Measurements from ENCODE around the gene NTN3. TPM values are rescaled to one million over a fixed set of nuclear protein-coding genes. Genes with fewer than 3 reads are reported as not detected.

NTN3 gene
- total and polyA plus RNA-seq, 2 of the 4 experiments (the other 2 are of a cell fraction), result 0.18 to 0.38 TPM

- no peak overlapping the region for H3K4ac ChIP-seq (ENCODE audit: low read depth, low read length)
- 98% methylated on average over 9 of the region's 29 CpGs; no CpG with 5 or more reads in 1 of the 2 experiments for WGBS, 2 experiments (ENCODE audit: extremely low coverage in 2 of 2, insufficient read length in 1 of 2)
- POLR2A ChIA-PET (ENCODE audit: unreplicated experiment), result no interaction called here
- no peak overlapping the region for H3K9ac ChIP-seq (ENCODE audit: low read depth, low read length)
- no peaks in the 10 kb centered on the region for H3K27me3 ChIP-seq (ENCODE audit: control insufficient read depth, insufficient read depth, low read length)
- H2BK15ac ChIP-seq (ENCODE audit: low read depth, low read length), result no peak overlapping the region
- no peak overlapping the region for H2AK5ac ChIP-seq (ENCODE audit: low read depth, low read length)
- H4K91ac ChIP-seq (ENCODE audit: insufficient read depth, low read depth, low read length), result no peak overlapping the region
- no peaks in the 10 kb centered on the region for H3K9me1 ChIP-seq (ENCODE audit: insufficient read depth, low read length)
- TF ChIP-seq MAZ (IDR thresholded peaks at IDR 0.05; ENCODE audit: borderline replicate concordance, low read depth, low read length) (no peak), NFE2L2 (IDR thresholded peaks at IDR 0.05; ENCODE audit: low read depth, low read length) (no peak), CTCF (conservative IDR thresholded peaks at IDR 0.05; ENCODE audit: low read depth, low read length) (no peak), MXI1 (IDR thresholded peaks at IDR 0.05; ENCODE audit: borderline replicate concordance, low read depth, low read length) (no peak), RAD21 (IDR thresholded peaks at IDR 0.05; ENCODE audit: low read length) (no peak), POLR2A (IDR thresholded peaks at IDR 0.05; ENCODE audit: low read depth, low read length) (no peak), RFX5 (IDR thresholded peaks at IDR 0.05; ENCODE audit: low read depth, low read length) (no peak), USF2 (IDR thresholded peaks at IDR 0.05; ENCODE audit: low read depth, low read length) (no peak), SMC3 (IDR thresholded peaks at IDR 0.05; ENCODE audit: low read depth, low read length) (no peak), MAFK (IDR thresholded peaks at IDR 0.05; ENCODE audit: low read depth, low read length) (no peak), RCOR1 (IDR thresholded peaks at IDR 0.05; ENCODE audit: insufficient replicate concordance, low read length) (no peak), ELK1 (IDR thresholded peaks at IDR 0.05; ENCODE audit: borderline replicate concordance, low read depth, low read length) (no peak), CEBPB (IDR thresholded peaks at IDR 0.05; ENCODE audit: low read depth, low read length) (no peak), FOS (IDR thresholded peaks at IDR 0.05; ENCODE audit: low read depth, low read length) (no peak), CHD1 (IDR thresholded peaks at IDR 0.05; ENCODE audit: low read depth, low read length) (no peak), BHLHE40 (IDR thresholded peaks at IDR 0.05; ENCODE audit: low read depth, low read length) (no peak)
- in situ Hi-C loops (cut with MboI; ENCODE audit: low sequenced_read_pairs), result loop anchor here (5.0 to 10.0 kb wide), 2 partner anchors 158 to 245 kb away; partner anchors contain the start of genes ABCA3 and ECI1
- no peak overlapping the region for H3K4me3 ChIP-seq (ENCODE audit: insufficient read depth, low read depth, low read length)
- H4K8ac ChIP-seq (ENCODE audit: low read depth in 2 of 2, low read length in 2 of 2), result no peak overlapping the region
- H3K14ac ChIP-seq (replicated peaks; ENCODE audit: low read depth, low read length), result no peak overlapping the region
- no peak overlapping the region for H3K56ac ChIP-seq (ENCODE audit: extremely low read depth, insufficient read depth, low read length)
- H2BK5ac ChIP-seq (ENCODE audit: low read depth, low read length, poor library complexity, severe bottlenecking), result no peak overlapping the region
- ATAC-seq (ENCODE audit: low read depth) (no peak), DNase-seq (no peak)
- no peak overlapping the region for H4K5ac ChIP-seq (ENCODE audit: low read depth, low read length)
- H3K23ac ChIP-seq (ENCODE audit: low read depth, low read length), result no peak overlapping the region
- peaks cover 19% of the 10 kb centered on the region; the same call in 1 of the 2 replicates for H3K36me3 ChIP-seq (ENCODE audit: control insufficient read depth, insufficient read depth, low read length)
- no peak overlapping the region for H2BK20ac ChIP-seq (ENCODE audit: low read depth, low read length)
- H3K27ac ChIP-seq (ENCODE audit: insufficient read depth, low read length), result no peak overlapping the region
- H4K20me1 ChIP-seq (ENCODE audit: insufficient read depth, low read length), result peaks cover 17% of the 10 kb centered on the region
- BruUV-seq (replicated peaks), result no TSS peak
- CTCF ChIA-PET, result no interaction called here
- H3K4me1 ChIP-seq (ENCODE audit: control insufficient read depth, insufficient read depth, low read length), result peaks cover 9% of the 10 kb centered on the region
- dilution Hi-C loops (cut with HindIII; ENCODE audit: low sequenced_read_pairs, unreplicated experiment), result no loop called here
- no peak overlapping the region for H2AFZ ChIP-seq (replicated peaks; ENCODE audit: low read length, poor library complexity)
- no peak overlapping the region for H2BK120ac ChIP-seq (ENCODE audit: low read depth, low read length)
- H2AK9ac ChIP-seq (replicated peaks; ENCODE audit: low read depth, low read length, poor library complexity), result no peak overlapping the region
- intact Hi-C loops (cut with micrococcal nuclease), result loop anchor here (2.0 kb wide), 1 partner anchor 69 kb away; no protein-coding TSS in a partner anchor
- no peak overlapping the region for H3K18ac ChIP-seq (ENCODE audit: low read depth, low read length)
- no peaks in the 10 kb centered on the region for H3K9me3 ChIP-seq (ENCODE audit: control insufficient read depth, insufficient read depth, low read length)
- H3K79me1 ChIP-seq (ENCODE audit: low read depth in 1 of 2, low read length in 2 of 2), result peaks cover 3 to 21% of the 10 kb centered on the region in 2 experiments; a peak in 2 of 4 replicates
- no peak overlapping the region for H3K4me2 ChIP-seq (ENCODE audit: low read depth, low read length)
Measured at GRCh38 chr16:2499890-2500429, 28.9 kb downstream of the NTN3 start.

All from IMR-90 (cell line).